BJ (cell line): ENCODE measurements around the gene NFKBIE. TPM values are rescaled to one million over a fixed set of nuclear protein-coding genes. Genes with fewer than 3 reads are reported as not detected.
"Not testable (repeated sequence)": the region's sequence is repeated elsewhere in the genome, so short reads cannot be mapped to it uniquely, and the experiment has no call there.

ENCODE experiments used
- CTCF ChIA-PET: fragments of 350-600 bp; formaldehyde crosslinking; extraction: SDS; loops from one replicate; lab custom pipeline; 2021; ENCODE audit warnings: antibody characterized with exemption, inconsistent platforms; lab: Yijun Ruan, JAX
- POLR2A ChIA-PET: fragments of 300-600 bp; sonication (Branson Sonifier 250); formaldehyde crosslinking; extraction: SDS; loops from one replicate; lab custom pipeline; 2021; ENCODE audit warnings: antibody characterized with exemption; lab: Charles Lee
- DNase-seq: peaks from one replicate; pipeline ENCODE4 v3.0.0-alpha.2; 2011; ENCODE audit warnings: low read depth
- H3K27me3 ChIP-seq: 2 replicates; pipeline ENCODE4 v1.6.0; 2011; ENCODE audit warnings: low read length; ENCODE audit not compliant: control insufficient read depth, insufficient read depth
- H3K36me3 ChIP-seq: 2 replicates; pipeline ENCODE4 v1.5.1; 2011; ENCODE audit warnings: low read length; ENCODE audit not compliant: control insufficient read depth, insufficient read depth
- H3K4me3 ChIP-seq: 2 replicates; pipeline ENCODE4 v1.5.1; 2011; ENCODE audit warnings: low read depth, mild to moderate bottlenecking, control low read depth, low read length
- polyA plus RNA-seq: library from polyadenylated mRNA; depleted of rRNA; stranded (reverse); fragments of >200 nt; gene quantifications from 2 replicates; pipeline ENCODE4 v1.2.3, GENCODE V29; 2011
- TF ChIP-seq, protein P1 (sequence below): IDR thresholded peaks from 2 replicates; pipeline ENCODE4 v1.5.1; 2011; ENCODE audit warnings: low read depth, mild to moderate bottlenecking, control low read depth, inconsistent platforms, low read length, moderate library complexity; ENCODE audit not compliant: insufficient read depth

Gene NFKBIE
- polyA plus RNA-seq, 1 experiment, result 8.0 TPM

DNA sequence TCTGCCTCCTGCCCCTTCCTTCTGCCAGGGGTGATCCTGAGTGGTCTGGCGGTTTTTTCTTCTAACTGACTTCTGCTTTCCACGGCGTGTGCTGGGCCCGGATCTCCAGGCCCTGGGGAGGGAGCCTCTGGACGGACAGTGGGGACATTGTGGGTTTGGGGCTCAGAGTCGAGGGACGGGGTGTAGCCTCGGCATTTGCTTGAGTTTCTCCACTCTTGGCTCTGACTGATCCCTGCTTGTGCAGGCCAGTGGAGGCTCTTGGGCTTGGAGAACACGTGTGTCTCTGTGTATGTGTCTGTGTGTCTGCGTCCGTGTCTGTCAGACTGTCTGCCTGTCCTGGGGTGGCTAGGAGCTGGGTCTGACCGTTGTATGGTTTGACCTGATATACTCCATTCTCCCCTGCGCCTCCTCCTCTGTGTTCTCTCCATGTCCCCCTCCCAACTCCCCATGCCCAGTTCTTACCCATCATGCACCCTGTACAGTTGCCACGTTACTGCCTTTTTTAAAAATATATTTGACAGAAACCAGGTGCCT is 31.7 kb downstream of the NFKBIE start:
- Histone ChIP-seq H3K4me3 (no peak overlapping the region), H3K36me3 (no peaks in the 10 kb centered on the region; the same call in 1 of the 2 replicates), H3K27me3 (no peaks in the 10 kb centered on the region)
- TF ChIP-seq, protein P1, sequence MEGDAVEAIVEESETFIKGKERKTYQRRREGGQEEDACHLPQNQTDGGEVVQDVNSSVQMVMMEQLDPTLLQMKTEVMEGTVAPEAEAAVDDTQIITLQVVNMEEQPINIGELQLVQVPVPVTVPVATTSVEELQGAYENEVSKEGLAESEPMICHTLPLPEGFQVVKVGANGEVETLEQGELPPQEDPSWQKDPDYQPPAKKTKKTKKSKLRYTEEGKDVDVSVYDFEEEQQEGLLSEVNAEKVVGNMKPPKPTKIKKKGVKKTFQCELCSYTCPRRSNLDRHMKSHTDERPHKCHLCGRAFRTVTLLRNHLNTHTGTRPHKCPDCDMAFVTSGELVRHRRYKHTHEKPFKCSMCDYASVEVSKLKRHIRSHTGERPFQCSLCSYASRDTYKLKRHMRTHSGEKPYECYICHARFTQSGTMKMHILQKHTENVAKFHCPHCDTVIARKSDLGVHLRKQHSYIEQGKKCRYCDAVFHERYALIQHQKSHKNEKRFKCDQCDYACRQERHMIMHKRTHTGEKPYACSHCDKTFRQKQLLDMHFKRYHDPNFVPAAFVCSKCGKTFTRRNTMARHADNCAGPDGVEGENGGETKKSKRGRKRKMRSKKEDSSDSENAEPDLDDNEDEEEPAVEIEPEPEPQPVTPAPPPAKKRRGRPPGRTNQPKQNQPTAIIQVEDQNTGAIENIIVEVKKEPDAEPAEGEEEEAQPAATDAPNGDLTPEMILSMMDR, result no peak
- POLR2A ChIA-PET, result no interaction called here
- CTCF ChIA-PET, result interaction anchor here (0.7 to 6.8 kb wide), 26 partner anchors 9 to 137 kb away, joined by 3 to 89 read pairs (median 6); partner anchors contain the start of genes HSP90AB1, MYMX, SLC29A1 and SLC35B2
- DNase-seq, result no peak

DNA sequence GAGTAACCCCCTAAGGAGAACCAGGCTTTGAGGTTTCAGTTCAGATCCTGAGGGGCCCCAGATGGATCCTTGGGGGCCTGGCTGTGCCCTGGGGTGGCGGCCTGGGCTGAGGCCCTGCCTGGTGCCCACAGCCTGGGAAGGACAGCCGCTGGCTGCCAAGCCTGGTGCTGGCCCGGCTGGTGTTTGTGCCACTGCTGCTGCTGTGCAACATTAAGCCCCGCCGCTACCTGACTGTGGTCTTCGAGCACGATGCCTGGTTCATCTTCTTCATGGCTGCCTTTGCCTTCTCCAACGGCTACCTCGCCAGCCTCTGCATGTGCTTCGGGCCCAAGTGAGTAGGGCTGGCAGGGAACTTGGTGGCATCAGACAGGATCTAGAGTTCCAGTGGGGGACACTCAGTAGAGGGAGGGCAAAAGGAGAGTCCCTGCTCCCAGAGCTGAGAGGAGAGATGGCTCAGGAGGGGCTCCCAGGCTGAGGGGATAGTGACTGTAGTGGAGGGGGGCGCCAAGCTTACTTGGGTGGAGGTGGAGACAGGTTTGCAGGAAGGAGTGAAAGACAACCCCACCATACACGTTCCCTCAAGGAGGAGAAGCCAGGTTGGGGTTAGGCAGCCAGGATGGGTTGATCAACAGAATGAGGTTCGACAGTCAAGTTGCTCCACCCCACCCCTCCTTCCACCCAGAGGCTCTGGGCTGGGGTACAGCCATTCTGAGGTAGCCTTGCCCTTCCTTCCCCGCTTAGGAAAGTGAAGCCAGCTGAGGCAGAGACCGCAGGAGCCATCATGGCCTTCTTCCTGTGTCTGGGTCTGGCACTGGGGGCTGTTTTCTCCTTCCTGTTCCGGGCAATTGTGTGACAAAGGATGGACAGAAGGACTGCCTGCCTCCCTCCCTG is 32.4 kb downstream of the NFKBIE start:
- H3K36me3 ChIP-seq, result no peaks in the 10 kb centered on the region; the same call in 1 of the 2 replicates
- no peak for DNase-seq
- H3K27me3 ChIP-seq, result no peaks in the 10 kb centered on the region
- POLR2A ChIA-PET, result no interaction called here
- TF ChIP-seq, protein P1, result no peak
- CTCF ChIA-PET, result interaction anchor here (0.8 to 6.8 kb wide), 7 partner anchors 11 to 136 kb away, joined by 3 to 89 read pairs (median 7); partner anchors contain the start of genes HSP90AB1 and SLC29A1
- H3K4me3 ChIP-seq, result no peak overlapping the region

DNA sequence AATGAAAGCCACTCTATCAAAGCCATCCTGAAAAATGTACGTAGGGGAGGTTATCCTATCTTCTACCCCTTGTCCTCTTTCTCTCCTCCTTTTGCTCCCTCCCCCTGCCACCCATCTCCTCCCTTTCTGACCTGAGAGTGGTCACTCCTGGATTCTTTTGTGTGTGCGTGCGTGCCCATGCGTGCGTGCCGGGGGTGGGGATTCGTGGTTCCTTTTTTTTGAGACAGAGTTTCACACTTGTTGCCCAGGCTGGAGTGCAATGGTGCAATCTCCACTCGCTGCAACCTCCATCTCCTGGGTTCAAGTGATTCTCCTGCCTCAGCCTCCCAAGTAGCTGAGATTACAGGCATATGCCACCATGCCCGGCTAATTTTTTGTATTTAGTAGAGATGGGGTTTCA is 33.9 kb downstream of the NFKBIE start:
- POLR2A ChIA-PET, DNase-seq, H3K36me3 ChIP-seq, H3K4me3 ChIP-seq, H3K27me3 ChIP-seq: not testable (repeated sequence)
- CTCF ChIA-PET, result interaction anchor here (1.4 kb wide), 1 partner anchor 10 kb away, joined by 4 read pairs; no protein-coding TSS in a partner anchor

DNA sequence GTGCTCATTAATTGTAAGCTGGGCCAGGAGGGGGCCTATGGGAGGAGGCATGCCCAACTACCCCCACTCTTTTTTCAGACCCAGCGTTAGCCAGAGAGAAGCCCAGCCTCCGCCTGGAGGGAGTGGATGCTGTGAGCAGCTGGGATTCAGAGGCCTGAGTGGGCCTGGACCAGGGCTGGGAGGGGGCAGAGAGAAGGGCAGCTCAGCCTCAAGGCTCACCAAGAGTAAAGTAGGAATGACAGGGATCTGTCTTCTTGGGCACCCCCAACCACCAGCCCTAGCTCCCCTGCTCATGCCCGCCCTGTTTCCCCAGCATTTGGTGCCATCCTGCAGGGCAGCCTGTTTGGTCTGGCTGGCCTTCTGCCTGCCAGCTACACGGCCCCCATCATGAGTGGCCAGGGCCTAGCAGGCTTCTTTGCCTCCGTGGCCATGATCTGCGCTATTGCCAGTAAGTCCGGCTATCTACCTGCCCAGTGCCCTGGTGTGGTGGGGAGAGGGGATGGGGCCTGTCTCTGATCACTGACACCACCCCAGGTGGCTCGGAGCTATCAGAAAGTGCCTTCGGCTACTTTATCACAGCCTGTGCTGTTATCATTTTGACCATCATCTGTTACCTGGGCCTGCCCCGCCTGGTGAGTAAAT is 35.2 kb downstream of the NFKBIE start:
- no peak for DNase-seq
- POLR2A ChIA-PET, result no interaction called here
- CTCF ChIA-PET, result interaction anchor here (0.7 to 1.4 kb wide), 3 partner anchors 9 to 55 kb away, joined by 4 to 5 read pairs (median 4); no protein-coding TSS in a partner anchor

GRCh38 chr6:44229376-44230033 is 35.8 kb downstream of the NFKBIE start:
- no peak overlapping the region for H3K4me3 ChIP-seq
- ChIA-PET POLR2A (no interaction called here), CTCF (interaction anchor here (1.3 kb wide), 1 partner anchor 25 kb away, joined by 5 read pairs; no protein-coding TSS in a partner anchor)
- TF ChIP-seq, protein P1, result no peak
- H3K36me3 ChIP-seq, result no peaks in the 10 kb centered on the region; the same call in 1 of the 2 replicates
- H3K27me3 ChIP-seq, result no peaks in the 10 kb centered on the region
- DNase-seq, result no peak

More for the DNA sequence above, 35.2 kb downstream of the NFKBIE start:
- TF ChIP-seq, protein P1, result no peak
- Histone ChIP-seq H3K27me3 (no peaks in the 10 kb centered on the region), H3K36me3 (no peaks in the 10 kb centered on the region; the same call in 1 of the 2 replicates), H3K4me3 (no peak overlapping the region)
